Nephron progenitor cell (in vitro differentiated cells): ENCODE data around the gene DUSP16.

Experiments
- DNase-seq: peaks from one replicate; pipeline ENCODE4 v3.0.0; 2021
- H3K27ac Mint-ChIP-seq: 2 replicates; pipeline ENCODE4 v1.8.0; 2021; ENCODE audit warnings: mild to moderate bottlenecking, moderate library complexity, mixed read lengths
- H3K27me3 Mint-ChIP-seq: 2 replicates; pipeline ENCODE4 v1.8.0; 2021; ENCODE audit warnings: mild to moderate bottlenecking, low read depth, mixed read lengths; ENCODE audit not compliant: poor library complexity
- H3K36me3 Mint-ChIP-seq: 2 replicates; pipeline ENCODE4 v1.8.0; 2021; ENCODE audit warnings: low read depth, mixed read lengths
- H3K4me1 Mint-ChIP-seq: 2 replicates; pipeline ENCODE4 v1.8.0; 2021; ENCODE audit warnings: mixed read lengths
- H3K4me3 Mint-ChIP-seq: 2 replicates; pipeline ENCODE4 v1.8.0; 2021; ENCODE audit warnings: mild to moderate bottlenecking, moderate library complexity, mixed read lengths
- H3K9me3 Mint-ChIP-seq: 2 replicates; pipeline ENCODE4 v1.8.0; 2021; ENCODE audit warnings: mild to moderate bottlenecking, moderate library complexity, mixed read lengths
- CTCF ChIP-seq: fragments of 200-600 bp; sonication (generic); IDR thresholded peaks from 2 replicates; pipeline ENCODE4 v1.5.0; 2021; ENCODE audit warnings: antibody characterized with exemption

Gene DUSP16

GRCh38 chr12:12511021-12511783 lies 51.5 kb downstream of the DUSP16 start:
- no peak for DNase-seq
- H3K27me3 Mint-ChIP-seq = no peaks in the 10 kb centered on the region
- no peak for TF ChIP-seq CTCF
- H3K27ac Mint-ChIP-seq = no peak overlapping the region
- H3K9me3 Mint-ChIP-seq = no peaks in the 10 kb centered on the region
- H3K4me1 Mint-ChIP-seq = peaks cover 10% of the 10 kb centered on the region
- H3K4me3 Mint-ChIP-seq = no peak overlapping the region
- H3K36me3 Mint-ChIP-seq = peaks cover 6% of the 10 kb centered on the region

DNA sequence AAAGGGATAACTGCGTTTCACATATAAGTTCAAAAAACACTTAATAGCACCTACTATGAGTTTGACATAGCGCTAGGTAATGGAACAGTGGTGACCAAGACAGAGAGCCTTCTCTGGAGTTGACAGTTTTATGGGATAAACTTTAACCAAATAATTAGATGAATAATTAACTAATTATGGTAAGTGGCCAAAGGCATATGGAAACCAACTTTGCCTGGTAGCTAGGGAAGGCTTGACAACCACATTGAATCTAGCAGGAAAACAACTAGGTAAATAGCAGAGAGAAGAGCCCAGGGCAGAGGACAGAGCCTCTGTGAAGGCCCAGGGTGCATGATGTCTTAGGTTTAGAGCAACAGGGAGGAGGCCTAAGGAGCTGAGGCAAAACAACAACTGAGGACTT lies 52.1 kb downstream of the DUSP16 start:
- Mint-ChIP-seq H3K36me3 (peaks cover 4% of the 10 kb centered on the region), H3K27me3 (no peaks in the 10 kb centered on the region), H3K27ac (no peak overlapping the region), H3K4me1 (peaks cover 17% of the 10 kb centered on the region), H3K9me3 (no peaks in the 10 kb centered on the region), H3K4me3 (no peak overlapping the region)
- TF ChIP-seq CTCF = no peak
- DNase-seq = no peak

DNA sequence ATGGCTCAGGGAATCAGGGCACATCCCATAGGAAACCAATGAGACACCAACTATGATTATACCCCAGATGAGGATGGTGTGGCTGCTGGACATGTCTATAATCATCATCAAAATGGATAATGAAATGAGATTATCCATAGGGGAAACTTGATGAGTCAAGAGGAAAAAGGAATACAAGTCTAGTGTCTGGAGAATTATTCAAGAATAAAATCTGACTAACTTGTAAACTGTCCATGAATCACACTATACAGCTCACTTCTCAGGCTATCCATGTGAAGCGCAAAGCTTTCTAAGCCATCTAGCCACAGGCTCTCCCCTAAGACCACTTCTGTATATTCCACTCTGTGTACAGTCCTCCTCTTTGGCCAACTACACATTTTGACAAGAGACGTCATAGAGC lies 52.5 kb downstream of the DUSP16 start:
- peaks cover 4% of the 10 kb centered on the region for H3K36me3 Mint-ChIP-seq
- no peak for TF ChIP-seq CTCF
- no peak for DNase-seq

DNA sequence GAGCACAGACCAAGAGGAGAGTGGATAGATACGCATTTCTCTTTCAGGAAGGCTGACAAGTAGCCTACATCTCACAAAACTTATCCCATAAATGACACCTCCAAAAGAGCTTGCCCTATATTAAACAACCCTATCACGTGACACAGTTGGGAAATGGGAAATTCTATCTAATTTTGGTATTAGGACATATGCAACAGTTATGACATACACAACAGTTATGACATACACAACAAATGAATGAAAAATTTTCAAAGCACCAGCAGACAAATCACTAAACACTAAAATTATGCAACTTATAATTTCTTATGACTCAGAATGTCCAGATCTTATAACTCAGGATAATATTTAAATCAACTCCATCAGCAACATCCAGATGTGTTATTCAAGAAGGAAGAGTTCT lies 54.1 kb downstream of the DUSP16 start:
- Mint-ChIP-seq H3K36me3 (peaks cover 4% of the 10 kb centered on the region), H3K9me3 (no peaks in the 10 kb centered on the region), H3K27me3 (no peaks in the 10 kb centered on the region), H3K27ac (no peak overlapping the region), H3K4me3 (no peak overlapping the region), H3K4me1 (peaks cover 23% of the 10 kb centered on the region)
- no peak for DNase-seq
- TF ChIP-seq CTCF = no peak

More for the DNA sequence above, 52.5 kb downstream of the DUSP16 start:
- Mint-ChIP-seq H3K4me1 (peaks cover 21% of the 10 kb centered on the region), H3K9me3 (no peaks in the 10 kb centered on the region), H3K27me3 (no peaks in the 10 kb centered on the region), H3K27ac (no peak overlapping the region), H3K4me3 (no peak overlapping the region)

GRCh38 chr12:12507121-12507520 lies 55.5 kb downstream of the DUSP16 start:
- H3K27ac Mint-ChIP-seq = peak overlapping the region; percentile 86
- no peak for DNase-seq
- H3K9me3 Mint-ChIP-seq = no peaks in the 10 kb centered on the region
- no peak overlapping the region for H3K4me3 Mint-ChIP-seq
- peaks cover 23% of the 10 kb centered on the region for H3K4me1 Mint-ChIP-seq
- H3K36me3 Mint-ChIP-seq = peaks cover 8% of the 10 kb centered on the region
- no peak for TF ChIP-seq CTCF
- no peaks in the 10 kb centered on the region for H3K27me3 Mint-ChIP-seq

DNA sequence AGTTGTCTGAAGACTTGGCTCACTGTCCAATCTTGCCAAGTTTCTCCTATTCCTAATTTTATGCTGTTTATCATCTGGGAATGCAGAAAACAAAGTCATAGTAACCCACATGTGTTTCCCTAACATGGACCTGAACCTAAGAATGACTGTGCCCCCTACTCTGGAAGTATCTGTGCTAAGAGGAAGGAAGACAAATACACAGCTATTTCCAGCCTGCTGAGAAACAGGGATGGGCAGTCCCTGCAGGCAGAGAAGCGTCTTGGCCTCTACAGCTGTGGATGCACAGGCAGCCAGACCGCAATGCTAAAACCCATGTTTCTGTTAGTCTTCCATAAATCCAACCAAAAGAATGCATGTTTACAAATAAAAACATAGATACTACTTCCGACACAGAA lies 56.2 kb downstream of the DUSP16 start:
- Mint-ChIP-seq H3K9me3 (no peaks in the 10 kb centered on the region), H3K27me3 (no peaks in the 10 kb centered on the region), H3K4me1 (peaks cover 24% of the 10 kb centered on the region), H3K4me3 (no peak overlapping the region), H3K27ac (peak overlapping the region; percentile 86), H3K36me3 (peaks cover 8% of the 10 kb centered on the region)
- no peak for DNase-seq
- no peak for TF ChIP-seq CTCF
